IMR-90 (cell line): Measurements from ENCODE around the gene KANSL3.
A peak's percentile ranks its signal among the peaks of the same experiment; 100 is the strongest.

ENCODE experiments used
- BHLHE40 ChIP-seq: fragments of 150-350 bp; IDR thresholded peaks from 2 replicates; pipeline ENCODE4 v1.6.1; 2016; ENCODE audit warnings: mild to moderate bottlenecking, low read depth, low read length
- CEBPB ChIP-seq: IDR thresholded peaks from 2 replicates; pipeline ENCODE4 v1.6.1; 2012; ENCODE audit warnings: low read depth, low read length, improper control_type of control experiment
- CTCF ChIP-seq: conservative IDR thresholded peaks from 2 replicates; pipeline ENCODE4 v1.5.1; 2012; ENCODE audit warnings: mild to moderate bottlenecking, low read depth, low read length, improper control_type of control experiment
- MAFK ChIP-seq: IDR thresholded peaks from 2 replicates; pipeline ENCODE4 v1.6.1; 2012; ENCODE audit warnings: low read depth, low read length, improper control_type of control experiment
- MAZ ChIP-seq: IDR thresholded peaks from 2 replicates; pipeline ENCODE4 v1.6.1; 2012; ENCODE audit warnings: low read depth, mild to moderate bottlenecking, low read length, improper control_type of control experiment, moderate library complexity, borderline replicate concordance
- POLR2A ChIP-seq: IDR thresholded peaks from 2 replicates; pipeline ENCODE4 v1.6.1; 2012; ENCODE audit warnings: mild to moderate bottlenecking, low read depth, low read length
- RAD21 ChIP-seq: IDR thresholded peaks from 2 replicates; pipeline ENCODE4 v1.6.1; 2012; ENCODE audit warnings: low read length, improper control_type of control experiment
- SMC3 ChIP-seq: fragments of 150-350 bp; IDR thresholded peaks from 2 replicates; pipeline ENCODE4 v1.6.1; 2016; ENCODE audit warnings: low read depth, mild to moderate bottlenecking, antibody characterized with exemption, low read length, moderate library complexity
- USF2 ChIP-seq: fragments of 150-350 bp; IDR thresholded peaks from 2 replicates; pipeline ENCODE4 v1.6.1; 2017; ENCODE audit warnings: mild to moderate bottlenecking, antibody characterized with exemption, low read length, low read depth

- TF ChIP-seq CTCF (no peak), POLR2A (no peak), RAD21 (no peak), MAZ (no peak), BHLHE40 (no peak), SMC3 (no peak), USF2 (no peak), CEBPB (peak; percentile 10; the same call in 1 of the 2 replicates), MAFK (no peak)
These were observed 26.3 kb upstream of the KANSL3 start for GRCh38 chr2:96664366-96664925.
